ENCODE measurements around the gene TNFAIP8L2.

Gene TNFAIP8L2

GRCh38 chr1:151145304-151146071, 11.0 kb upstream of the TNFAIP8L2 start:
- DNase-seq (ENCODE audit: insufficient read length, low spot score) (no peak), FAIRE-seq (no peak)

GRCh38 chr1:151146072-151146411, 10.4 kb upstream of the TNFAIP8L2 start:
- no peak for DNase-seq (ENCODE audit: insufficient read length, low spot score)
- no peak for FAIRE-seq

- FAIRE-seq: no peak
- DNase-seq (ENCODE audit: insufficient read length, low spot score): peak; percentile 91
These were observed 9.9 kb upstream of the TNFAIP8L2 start, which contains the start of gene SEMA6C for GRCh38 chr1:151146412-151147131. SEMA6C (minus strand) TSS chr1:151146631; CDS start chr1:151142621, 4,010 bp downstream.

- DNase-seq (ENCODE audit: insufficient read length, low spot score) (no peak), FAIRE-seq (no peak)
These were observed 9.3 kb upstream of the TNFAIP8L2 start for GRCh38 chr1:151147132-151147503.

- FAIRE-seq (no peak), DNase-seq (ENCODE audit: insufficient read length, low spot score) (no peak)
These were observed 8.8 kb upstream of the TNFAIP8L2 start for GRCh38 chr1:151147665-151148064.

GRCh38 chr1:151157067-151157531, 650 bp downstream of the TNFAIP8L2 start:
- DNase-seq (ENCODE audit: insufficient read length, low spot score) (no peak), FAIRE-seq (no peak)

GRCh38 chr1:151158326-151158725, 1.9 kb downstream of the TNFAIP8L2 start:
- FAIRE-seq: no peak
- DNase-seq (ENCODE audit: insufficient read length, low spot score): no peak

GRCh38 chr1:151158751-151159251, 2.4 kb downstream of the TNFAIP8L2 start:
- DNase-seq (ENCODE audit: insufficient read length, low spot score) (no peak), FAIRE-seq (no peak)

GRCh38 chr1:151159373-151159772, 2.9 kb downstream of the TNFAIP8L2 start:
- FAIRE-seq: no peak
- DNase-seq (ENCODE audit: insufficient read length, low spot score): no peak

- no peak for FAIRE-seq
These were observed 8.4 kb downstream of the TNFAIP8L2 start for GRCh38 chr1:151164732-151165280.

GRCh38 chr1:151165281-151165737, 8.9 kb downstream of the TNFAIP8L2 start:
- FAIRE-seq: no peak
- peak; percentile 51 for DNase-seq (ENCODE audit: insufficient read length, low spot score)

More at GRCh38 chr1:151164732-151165280, 8.4 kb downstream of the TNFAIP8L2 start:
- no peak for DNase-seq (ENCODE audit: insufficient read length, low spot score)

- FAIRE-seq: peak; percentile 33
- peak; percentile 95 for DNase-seq (ENCODE audit: insufficient read length, low spot score)
These were observed 9.5 kb downstream of the TNFAIP8L2 start, which contains the start of the genes LYSMD1 and SCNM1 for GRCh38 chr1:151165738-151166504. LYSMD1 (minus strand) TSS chr1:151165902; CDS start chr1:151165258, 644 bp downstream. SCNM1 (plus strand) TSS chr1:151166144; CDS start chr1:151166153, 9 bp downstream.

- DNase-seq (ENCODE audit: insufficient read length, low spot score): no peak
- no peak for FAIRE-seq
These were observed 10.1 kb downstream of the TNFAIP8L2 start for GRCh38 chr1:151166505-151166956.

GRCh38 chr1:151167116-151167515, 10.7 kb downstream of the TNFAIP8L2 start:
- no peak for FAIRE-seq
- DNase-seq (ENCODE audit: insufficient read length, low spot score): no peak

- DNase-seq (ENCODE audit: insufficient read length, low spot score) (no peak), FAIRE-seq (no peak)
These were observed 14.7 kb downstream of the TNFAIP8L2 start for GRCh38 chr1:151171190-151171589.

GRCh38 chr1:151175041-151175741, 18.7 kb downstream of the TNFAIP8L2 start:
- FAIRE-seq: no peak
- no peak for DNase-seq (ENCODE audit: insufficient read length, low spot score)

GRCh38 chr1:151175863-151176262, 19.4 kb downstream of the TNFAIP8L2 start, which contains the start of gene TMOD4:
TMOD4 (minus strand) TSS chr1:151175981; CDS start chr1:151174875, 1,106 bp downstream.
- no peak for FAIRE-seq
- no peak for DNase-seq (ENCODE audit: insufficient read length, low spot score)

- FAIRE-seq (no peak), DNase-seq (ENCODE audit: insufficient read length, low spot score) (no peak)
These were observed 20.1 kb downstream of the TNFAIP8L2 start for GRCh38 chr1:151176514-151177045.

GRCh38 chr1:151184211-151184610, 27.8 kb downstream of the TNFAIP8L2 start:
- no peak for FAIRE-seq

More at GRCh38 chr1:151184211-151184610, 27.8 kb downstream of the TNFAIP8L2 start:
- DNase-seq (ENCODE audit: insufficient read length, low spot score): no peak
